H1 (cell line): ENCODE measurements around the gene BTBD1. TPM values are rescaled to one million over a fixed set of nuclear protein-coding genes. Genes with fewer than 3 reads are reported as not detected.

Experiments used
- CTCF ChIA-PET: fragments of 300-600 bp; sonication (Branson Sonifier 250); formaldehyde crosslinking; loops from one replicate; lab custom pipeline; 2021; ENCODE audit not compliant: partially characterized antibody; lab: Charles Lee
- POLR2A ChIA-PET: fragments of 300-600 bp; sonication (Branson Sonifier 250); formaldehyde crosslinking; loops from one replicate; lab custom pipeline; 2021; ENCODE audit warnings: inconsistent platforms; ENCODE audit not compliant: partially characterized antibody; lab: Charles Lee
- DNase-seq, 2 experiments: peaks; one replicate each; pipeline versions ENCODE4 v3.0.0 to v3.0.0-alpha.2; 2010 to 2022; ENCODE audit warnings: low spot score in 2 of 2, low read depth in 1 of 2, mixed read lengths in 1 of 2
- FAIRE-seq: peaks from 2 replicates; lab custom pipeline; 2011; peaks lifted over from hg19 to GRCh38; lab: Jason Lieb, UNC
- H2AFZ ChIP-seq: 2 replicates; pipeline ENCODE4 v1.8.1; 2012; ENCODE audit warnings: low read length, inconsistent platforms
- H2AK5ac ChIP-seq: 2 replicates; pipeline ENCODE4 v1.6.1; 2013; ENCODE audit warnings: low read depth, low read length
- H2BK120ac ChIP-seq: replicated peaks from 2 replicates; pipeline ENCODE3; 2013; ENCODE audit warnings: low read depth, low read length, inconsistent platforms
- H2BK12ac ChIP-seq: 2 replicates; pipeline ENCODE4 v1.6.1; 2013; ENCODE audit warnings: low read depth, low read length
- H2BK15ac ChIP-seq: 2 replicates; pipeline ENCODE4 v1.6.1; 2013; ENCODE audit warnings: low read length
- H2BK20ac ChIP-seq: 2 replicates; pipeline ENCODE4 v1.6.1; 2013; ENCODE audit warnings: low read length
- H2BK5ac ChIP-seq: 2 replicates; pipeline ENCODE4 v1.6.1; 2013; ENCODE audit warnings: low read depth, low read length
- H3K14ac ChIP-seq: 2 replicates; pipeline ENCODE4 v1.6.1; 2013; ENCODE audit warnings: inconsistent platforms; ENCODE audit not compliant: insufficient read length
- H3K18ac ChIP-seq: 2 replicates; pipeline ENCODE4 v1.6.1; 2013; ENCODE audit warnings: low read length; ENCODE audit errors: extremely low read depth
- H3K23ac ChIP-seq: 2 replicates; pipeline ENCODE4 v1.6.1; 2013; ENCODE audit warnings: inconsistent platforms; ENCODE audit not compliant: insufficient read length
- H3K23me2 ChIP-seq: 2 replicates; pipeline ENCODE4 v1.6.1; 2013; ENCODE audit warnings: low read depth, low read length
- H3K27ac ChIP-seq: 2 replicates; pipeline ENCODE4 v1.6.1; 2011; ENCODE audit warnings: low read depth, low read length, inconsistent platforms
- H3K27me3 ChIP-seq, 4 experiments: replicated peaks in 1 of 4; 1 replicate in 1 of 4; 2 replicates in 3 of 4; pipeline versions ENCODE4 v1.6.1 to v1.8.1; 2011 to 2013; ENCODE audit warnings: low read length in 3 of 4, mild to moderate bottlenecking in 3 of 4, inconsistent platforms in 2 of 4, mixed read lengths in 2 of 4, moderate library complexity in 1 of 4; ENCODE audit not compliant: control insufficient read depth in 3 of 4, insufficient read depth in 3 of 4; ENCODE audit errors: extremely low read depth in 1 of 4
- H3K36me3 ChIP-seq, 4 experiments: 2 replicates each; pipeline versions ENCODE4 v1.6.1 to v1.8.1; 2011 to 2013; ENCODE audit warnings: mild to moderate bottlenecking in 4 of 4, low read length in 3 of 4, moderate library complexity in 2 of 4, control low read depth in 1 of 4, inconsistent platforms in 1 of 4; ENCODE audit not compliant: insufficient read depth in 4 of 4, control insufficient read depth in 2 of 4
- H3K4ac ChIP-seq: replicated peaks from 2 replicates; pipeline ENCODE3; 2013; ENCODE audit warnings: low read length, low read depth, mixed read lengths, inconsistent platforms; ENCODE audit not compliant: insufficient read length
- H3K4me1 ChIP-seq, 4 experiments: replicated peaks in 1 of 4; 1 replicate in 1 of 4; 2 replicates in 3 of 4; pipeline versions ENCODE4 v1.6.1 to v1.8.1; 2011 to 2013; ENCODE audit warnings: low read length in 3 of 4, inconsistent platforms in 2 of 4, mixed read lengths in 1 of 4; ENCODE audit not compliant: insufficient read depth in 4 of 4, control insufficient read depth in 3 of 4
- H3K4me2 ChIP-seq, 2 experiments: 2 replicates each; pipeline versions ENCODE4 v1.6.1 to v1.8.1; 2011 to 2013; ENCODE audit warnings: low read depth in 2 of 2, low read length in 2 of 2, control low read depth in 1 of 2, inconsistent platforms in 1 of 2, mild to moderate bottlenecking in 1 of 2; ENCODE audit not compliant: insufficient read depth in 1 of 2
- H3K4me3 ChIP-seq, 4 experiments: fragments of 200-600, 300-600 bp in 1 of 4; sonication (generic), shearing (Covaris generic), sonication (Bioruptor Twin) in 1 of 4; 2 replicates each; pipeline versions ENCODE4 v1.5.1 to v1.8.1; 2011 to 2016; ENCODE audit warnings: low read length in 4 of 4, low read depth in 3 of 4, control low read depth in 2 of 4, inconsistent platforms in 2 of 4, mild to moderate bottlenecking in 2 of 4, mixed read lengths in 1 of 4, moderate library complexity in 1 of 4; ENCODE audit not compliant: insufficient read depth in 2 of 4; ENCODE audit errors: extremely low read depth in 1 of 4
- H3K56ac ChIP-seq: replicated peaks from 2 replicates; pipeline ENCODE3; 2013; ENCODE audit warnings: low read depth, mild to moderate bottlenecking, mixed read lengths, low read length, inconsistent platforms; ENCODE audit not compliant: insufficient read length
- H3K79me1 ChIP-seq: 2 replicates; pipeline ENCODE4 v1.6.1; 2013; ENCODE audit warnings: low read depth, low read length, control low read depth
- H3K79me2 ChIP-seq, 2 experiments: 2 replicates each; pipeline versions ENCODE4 v1.6.1 to v1.8.1; 2012 to 2013; ENCODE audit warnings: low read length in 2 of 2, mild to moderate bottlenecking in 2 of 2, inconsistent platforms in 1 of 2; ENCODE audit not compliant: insufficient read depth in 2 of 2, control insufficient read depth in 1 of 2
- H3K9ac ChIP-seq, 4 experiments: replicated peaks in 1 of 4; 1 replicate in 1 of 4; 2 replicates in 3 of 4; pipeline versions ENCODE4 v1.6.1 to v1.8.1; 2011 to 2013; ENCODE audit warnings: low read depth in 3 of 4, low read length in 3 of 4, control low read depth in 2 of 4, mild to moderate bottlenecking in 2 of 4, moderate library complexity in 2 of 4, inconsistent platforms in 1 of 4; ENCODE audit errors: extremely low read depth in 1 of 4
- H3K9me3 ChIP-seq, 2 experiments: 2 replicates each; pipeline versions ENCODE4 v1.6.1 to v1.8.1; 2012 to 2013; ENCODE audit warnings: mild to moderate bottlenecking in 2 of 2, moderate library complexity in 2 of 2, control low read depth in 1 of 2, inconsistent platforms in 1 of 2, low read depth in 1 of 2, low read length in 1 of 2, mixed read lengths in 1 of 2; ENCODE audit not compliant: insufficient read depth in 2 of 2
- H4K20me1 ChIP-seq, 2 experiments: replicated peaks in 1 of 2; 2 replicates each; pipeline versions ENCODE3 to v1.8.1; 2011 to 2013; ENCODE audit warnings: inconsistent platforms in 2 of 2, low read length in 2 of 2, mild to moderate bottlenecking in 1 of 2; ENCODE audit not compliant: insufficient read depth in 2 of 2, control insufficient read depth in 1 of 2
- H4K5ac ChIP-seq: 2 replicates; pipeline ENCODE4 v1.6.1; 2013; ENCODE audit warnings: low read length, low read depth, mixed read lengths, inconsistent platforms; ENCODE audit not compliant: insufficient read length
- H4K8ac ChIP-seq: 2 replicates; pipeline ENCODE4 v1.8.0; 2013; ENCODE audit warnings: mild to moderate bottlenecking, moderate library complexity, low read length, inconsistent platforms; ENCODE audit not compliant: insufficient read depth; ENCODE audit errors: extremely low read depth
- H4K91ac ChIP-seq: replicated peaks from 2 replicates; pipeline ENCODE3; 2013; ENCODE audit warnings: low read length, mixed read lengths, inconsistent platforms; ENCODE audit not compliant: insufficient read length
- CHD1 ChIP-seq: IDR thresholded peaks from 2 replicates; pipeline ENCODE4 v1.6.1; 2012; ENCODE audit warnings: low read depth, low read length, improper control_type of control experiment
- WGBS, 2 experiments: shearing (Covaris generic) in 1 of 2; methylation state at CpG; one replicate each; pipeline versions ENCODE4 v1.1.6 to v1.1.7; 2013 to 2015; ENCODE audit warnings: low lambda C conversion rate in 2 of 2, mixed read lengths in 2 of 2, inconsistent platforms in 1 of 2, low coverage in 1 of 2, missing lambda C conversion rate in 1 of 2; ENCODE audit not compliant: insufficient replicate concordance in 2 of 2, insufficient coverage in 1 of 2, insufficient read length in 1 of 2; ENCODE audit errors: extremely low coverage in 1 of 2, missing lambda C conversion rate in 1 of 2; 5-methylcytosine and 5-hydroxymethylcytosine counted together
- polyA plus RNA-seq, 7 experiments: library from polyadenylated mRNA; depleted of rRNA in 3 of 7; stranded (reverse) in 5 of 7; unstranded in 2 of 7; fragments of >200 nt in 5 of 7; fragments of 200-250 nt in 2 of 7; gene quantifications; 1 replicate in 5 of 7; 2 replicates in 1 of 7; 4 replicates in 1 of 7; pipeline versions ENCODE4 v1.2.1 to v1.2.3, GENCODE V29; 2011 to 2013; ENCODE audit warnings: missing spikeins in 2 of 7, mixed read lengths in 2 of 7
- total RNA-seq: library from RNA; stranded (reverse); fragmentation: NEBNext Ultra II Directional; extraction: Animal tissue kit (Norgen Biotek cat#: 25700); gene quantifications from 2 replicates; pipeline ENCODE4 v1.2.1, GENCODE V29; 2021

BTBD1 gene
- total and polyA plus RNA-seq, 2 of the 8 experiments (the other 6 are each of a cell fraction or from before 2014, with no cell fraction given): 18.6 to 39.5 TPM

- FAIRE-seq (no peak), DNase-seq (no peak)
- H4K20me1 ChIP-seq: peaks cover 7 to 12% of the 10 kb centered on the region in 2 experiments
- H2AFZ ChIP-seq: no peak overlapping the region
- H2BK120ac ChIP-seq: no peak overlapping the region
- ChIA-PET CTCF (interaction anchor here (0.6 kb wide), 2 partner anchors 39 to 1862 kb away, joined by 3 to 4 read pairs; no protein-coding TSS in a partner anchor), POLR2A (interaction anchor here (1.2 to 3.3 kb wide), 7 partner anchors 8 to 141 kb away, joined by 3 to 22 read pairs (median 6); partner anchors contain the start of gene C15orf40)
- H3K9ac ChIP-seq: peak overlapping the region; percentile 73 to 89 (median 85); a peak in 6 of 7 replicates
- no peak overlapping the region for H4K5ac ChIP-seq
- H2BK20ac ChIP-seq: no peak overlapping the region
- H2BK15ac ChIP-seq: no peak overlapping the region
- H3K14ac ChIP-seq: no peak overlapping the region
- H3K56ac ChIP-seq: no peak overlapping the region
- H3K4ac ChIP-seq: no peak overlapping the region
- H3K79me1 ChIP-seq: 0 out of 2 replicates have a peak, but pooled peaks cover 3% of the 10 kb centered on the region
- WGBS, 2 experiments: 8% methylated on average over 33 of the region's 42 CpGs; no CpG with 5 or more reads in 1 of the 2 experiments
- no peak overlapping the region; the same call in 1 of the 2 replicates for H4K8ac ChIP-seq
- no peak overlapping the region for H3K23ac ChIP-seq
- H3K36me3 ChIP-seq: peaks cover 0 to 7% (median 0%) of the 10 kb centered on the region in 4 experiments; a peak in 3 of 8 replicates
- H3K23me2 ChIP-seq: no peaks in the 10 kb centered on the region; the same call in 1 of the 2 replicates
- H3K4me3 ChIP-seq: peak overlapping the region; percentile 81 to 93 (median 84)
- H2BK5ac ChIP-seq: peak overlapping the region; percentile 55; the same call in 1 of the 2 replicates
- H3K27ac ChIP-seq: peak overlapping the region; percentile 89
- peak overlapping the region; percentile 68 to 79 for H3K4me2 ChIP-seq
- H3K27me3 ChIP-seq: no peaks in the 10 kb centered on the region
- H3K9me3 ChIP-seq: peaks cover 0 to 5% of the 10 kb centered on the region in 2 experiments; a peak in 1 of 4 replicates
- H4K91ac ChIP-seq: no peak overlapping the region
- no peak overlapping the region for H2BK12ac ChIP-seq
- peak overlapping the region; percentile 93; the same call in 1 of the 2 replicates for H3K18ac ChIP-seq
- peaks cover 21 to 53% of the 10 kb centered on the region in 2 experiments for H3K79me2 ChIP-seq
- H3K4me1 ChIP-seq: peaks cover 3 to 23% (median 9%) of the 10 kb centered on the region in 4 experiments; a peak in 6 of 7 replicates
- H2AK5ac ChIP-seq: no peak overlapping the region
- no peak for TF ChIP-seq CHD1
Measured at GRCh38 chr15:83066034-83066733, 868 bp downstream of the BTBD1 start.
